Measurements from ENCODE around the gene GABARAPL2. TPM values are rescaled to one million over a fixed set of nuclear protein-coding genes. Genes with fewer than 3 reads are reported as not detected.
"Not testable (repeated sequence)": the region's sequence is repeated elsewhere in the genome, so short reads cannot be mapped to it uniquely, and the experiment has no call there.

Gene GABARAPL2
- polyA plus RNA-seq, 5 donors: 131 to 151 (median 138) TPM

GRCh38 chr16:75546293-75546692, 19.9 kb upstream of the GABARAPL2 start:
- no peak for DNase-seq

- not testable (repeated sequence) for DNase-seq
Measured at GRCh38 chr16:75548456-75548855, 17.7 kb upstream of the GABARAPL2 start.

- no peak for DNase-seq
Measured at GRCh38 chr16:75550211-75550662, 15.9 kb upstream of the GABARAPL2 start.

- DNase-seq: no peak
Measured at GRCh38 chr16:75552951-75553350, 13.2 kb upstream of the GABARAPL2 start.

GRCh38 chr16:75555213-75555706, 10.9 kb upstream of the GABARAPL2 start:
- DNase-seq: peak; percentile 85 to 88

GRCh38 chr16:75555707-75556430, 10.3 kb upstream of the GABARAPL2 start, which contains the start of gene TMEM231:
Gene TMEM231, minus strand, starts transcription at chr16:75556252. Its CDS starts 43 bp downstream, at chr16:75556209.
- DNase-seq: peak; percentile 90 to 93

GRCh38 chr16:75556431-75556950, 9.7 kb upstream of the GABARAPL2 start:
- DNase-seq: no peak

GRCh38 chr16:75558846-75559401, 7.3 kb upstream of the GABARAPL2 start:
- no peak for DNase-seq

GRCh38 chr16:75559564-75560372, 6.4 kb upstream of the GABARAPL2 start:
- no peak for DNase-seq

GRCh38 chr16:75565640-75566039, 539 bp upstream of the GABARAPL2 start:
- DNase-seq: no peak

GRCh38 chr16:75566758-75567255, 628 bp downstream of the GABARAPL2 start:
- DNase-seq: no peak

- DNase-seq: no peak
Measured at GRCh38 chr16:75567911-75568310, 1.7 kb downstream of the GABARAPL2 start.

- DNase-seq: no peak
Measured at GRCh38 chr16:75570396-75571065, 4.4 kb downstream of the GABARAPL2 start.

- DNase-seq: no peak
Measured at GRCh38 chr16:75572864-75573542, 6.8 kb downstream of the GABARAPL2 start.

- DNase-seq: no peak
Measured at GRCh38 chr16:75573955-75574354, 7.8 kb downstream of the GABARAPL2 start.

- no peak for DNase-seq
Measured at GRCh38 chr16:75575958-75576357, 9.8 kb downstream of the GABARAPL2 start.

GRCh38 chr16:75576384-75576811, 10.2 kb downstream of the GABARAPL2 start:
- DNase-seq: no peak

GRCh38 chr16:75578212-75578611, 12.0 kb downstream of the GABARAPL2 start:
- no peak for DNase-seq

GRCh38 chr16:75578725-75579124, 12.5 kb downstream of the GABARAPL2 start:
- no peak for DNase-seq

GRCh38 chr16:75579281-75579834, 13.2 kb downstream of the GABARAPL2 start:
- DNase-seq: no peak

Data from right lung (tissue), 5 donors.